Islet of Langerhans (tissue), 1 donor: Measurements from ENCODE around the gene LRRC28.
"Not testable (repeated sequence)": the region's sequence is repeated elsewhere in the genome, so short reads cannot be mapped to it uniquely, and the experiment has no call there.

Experiments
- FAIRE-seq: peaks from one replicate; lab custom pipeline; 2011; peaks lifted over from hg19 to GRCh38; lab: Jason Lieb, UNC

LRRC28 gene

GRCh38 chr15:99399061-99399460 is 147.8 kb downstream of the LRRC28 start:
- FAIRE-seq = no peak

GRCh38 chr15:99399618-99400017 is 148.3 kb downstream of the LRRC28 start:
- no peak for FAIRE-seq

GRCh38 chr15:99401216-99401615 is 149.9 kb downstream of the LRRC28 start:
- FAIRE-seq = not testable (repeated sequence)

GRCh38 chr15:99402014-99402729 is 150.9 kb downstream of the LRRC28 start:
- FAIRE-seq = no peak

GRCh38 chr15:99403597-99403996 is 152.3 kb downstream of the LRRC28 start:
- FAIRE-seq = no peak

- FAIRE-seq = no peak
These were observed 153.2 kb downstream of the LRRC28 start for GRCh38 chr15:99404454-99404853.

GRCh38 chr15:99406120-99406519 is 154.8 kb downstream of the LRRC28 start:
- FAIRE-seq = no peak

- no peak for FAIRE-seq
These were observed 155.6 kb downstream of the LRRC28 start for GRCh38 chr15:99406716-99407487.

- FAIRE-seq = no peak
These were observed 156.4 kb downstream of the LRRC28 start for GRCh38 chr15:99407716-99408115.

- no peak for FAIRE-seq
These were observed 157.2 kb downstream of the LRRC28 start for GRCh38 chr15:99408236-99409096.

GRCh38 chr15:99409097-99409473 is 157.8 kb downstream of the LRRC28 start:
- no peak for FAIRE-seq

GRCh38 chr15:99409560-99409959 is 158.3 kb downstream of the LRRC28 start:
- FAIRE-seq = no peak

- FAIRE-seq = no peak
These were observed 159.2 kb downstream of the LRRC28 start for GRCh38 chr15:99410477-99410876.

GRCh38 chr15:99411234-99411633 is 160.0 kb downstream of the LRRC28 start:
- no peak for FAIRE-seq

- no peak for FAIRE-seq
These were observed 160.8 kb downstream of the LRRC28 start for GRCh38 chr15:99412082-99412481.

- FAIRE-seq = no peak
These were observed 161.3 kb downstream of the LRRC28 start for GRCh38 chr15:99412626-99413025.

GRCh38 chr15:99413955-99414754 is 162.9 kb downstream of the LRRC28 start:
- no peak for FAIRE-seq

- FAIRE-seq = no peak
These were observed 163.8 kb downstream of the LRRC28 start for GRCh38 chr15:99414755-99415731.

GRCh38 chr15:99416191-99417188 is 165.2 kb downstream of the LRRC28 start:
- FAIRE-seq = no peak
